K562 (cell line): ENCODE measurements around the gene FN1. TPM values are rescaled to one million over a fixed set of nuclear protein-coding genes. Genes with fewer than 3 reads are reported as not detected.

Source experiments
- ATAC-seq: fragments of 200-7000 bp; cut with Tn5 transposase; 3 replicates; pipeline ENCODE4 v1.9.1; 2020; ENCODE audit warnings: moderate library complexity
- BruUV-seq: library from RNA; stranded (reverse); fragments of 400-500 nt; replicated peaks from 2 replicates; lab custom pipeline; 2021; lab: Mats Ljungman, UMichigan
- CTCF ChIA-PET: fragments of 300-600 bp; formaldehyde crosslinking; extraction: SDS; loops from one replicate; lab custom pipeline; 2021; ENCODE audit warnings: low intra/inter-chr PET ratio; lab: Yijun Ruan, JAX
- POLR2A ChIA-PET: fragments of 300-600, 350-650 bp; sonication (Branson Sonifier 250); formaldehyde crosslinking; extraction: SDS; loops from one replicate; lab custom pipeline; 2021; ENCODE audit warnings: antibody characterized with exemption, inconsistent platforms; lab: Yijun Ruan, JAX
- DNase-seq, 4 experiments: peaks; one replicate each; pipeline versions ENCODE4 v3.0.0 to v3.0.0-alpha.2; 2011 to 2018; ENCODE audit warnings: low spot score in 3 of 4, mixed read lengths in 3 of 4; ENCODE audit errors: extremely low read depth in 1 of 4
- FAIRE-seq: peaks from 2 replicates; lab custom pipeline; 2011; peaks lifted over from hg19 to GRCh38; lab: Jason Lieb, UNC
- H2AFZ ChIP-seq: 2 replicates; pipeline ENCODE4 v1.6.0; 2011; ENCODE audit warnings: low read depth, low read length, control low read depth, inconsistent platforms
- H3K27ac ChIP-seq: fragments of 200-600 bp; 3 replicates; pipeline ENCODE4 v1.8.0; 2011; ENCODE audit warnings: low read depth, mild to moderate bottlenecking, control low read depth, inconsistent platforms, low read length, moderate library complexity, mixed read lengths; ENCODE audit errors: extremely low read depth
- H3K27me3 ChIP-seq, 2 experiments: fragments of 300-600 bp in 1 of 2; 2 replicates in 1 of 2; 3 replicates in 1 of 2; pipeline versions ENCODE4 v1.6.0 to v1.8.0; 2011; ENCODE audit warnings: inconsistent platforms in 2 of 2, low read length in 2 of 2, mild to moderate bottlenecking in 1 of 2, mixed read lengths in 1 of 2, moderate library complexity in 1 of 2; ENCODE audit not compliant: control insufficient read depth in 2 of 2, insufficient read depth in 2 of 2
- H3K36me3 ChIP-seq: fragments of 300-600 bp; 3 replicates; pipeline ENCODE4 v1.8.0; 2011; ENCODE audit warnings: mild to moderate bottlenecking, low read length, inconsistent platforms; ENCODE audit not compliant: control insufficient read depth, insufficient read depth
- H3K4me1 ChIP-seq, 2 experiments: fragments of 200-600 bp in 1 of 2; replicated peaks in 1 of 2; 2 replicates in 1 of 2; 3 replicates in 1 of 2; pipeline versions ENCODE4 v1.5.1 to v1.8.0; 2011; ENCODE audit warnings: inconsistent platforms in 2 of 2, low read length in 2 of 2, mild to moderate bottlenecking in 1 of 2, mixed read lengths in 1 of 2, moderate library complexity in 1 of 2; ENCODE audit not compliant: control insufficient read depth in 2 of 2, insufficient read depth in 2 of 2
- H3K4me2 ChIP-seq: 2 replicates; pipeline ENCODE4 v1.6.1; 2011; ENCODE audit warnings: low read length, control low read depth, inconsistent platforms, mixed read lengths; ENCODE audit not compliant: insufficient read depth
- H3K4me3 ChIP-seq: fragments of 200-600 bp; sonication (generic), shearing (Covaris generic); 2 replicates; pipeline ENCODE4 v1.5.1; 2016; ENCODE audit warnings: control low read depth, inconsistent platforms
- H3K79me2 ChIP-seq: fragments of 200-600 bp; 3 replicates; pipeline ENCODE4 v1.8.0; 2011; ENCODE audit warnings: low read length, inconsistent platforms; ENCODE audit not compliant: control insufficient read depth, insufficient read depth
- H3K9ac ChIP-seq, 2 experiments: 2 replicates each; pipeline versions ENCODE4 v1.6.0 to v1.6.1; 2011; ENCODE audit warnings: low read depth in 2 of 2, low read length in 2 of 2, control low read depth in 1 of 2, inconsistent platforms in 1 of 2, mild to moderate bottlenecking in 1 of 2, mixed read lengths in 1 of 2; ENCODE audit not compliant: insufficient read depth in 1 of 2
- H3K9me1 ChIP-seq: one replicate; pipeline ENCODE4 v1.6.0; 2011; ENCODE audit warnings: inconsistent platforms, mild to moderate bottlenecking, low read length, moderate library complexity; ENCODE audit not compliant: control insufficient read depth, insufficient read depth
- H3K9me3 ChIP-seq: replicated peaks from 2 replicates; pipeline ENCODE4 v1.5.1; 2011; ENCODE audit warnings: low read depth, low read length, inconsistent platforms; ENCODE audit not compliant: control insufficient read depth, insufficient read depth
- H4K20me1 ChIP-seq: replicated peaks from 2 replicates; pipeline ENCODE4 v1.6.1; 2011; ENCODE audit warnings: low read length, inconsistent platforms, mixed read lengths; ENCODE audit not compliant: control insufficient read depth, insufficient read depth
- BDP1 ChIP-seq: IDR thresholded peaks from 3 replicates; pipeline ENCODE4 v1.6.1; 2011; ENCODE audit not compliant: insufficient read length, insufficient read depth
- CBX2 ChIP-seq: fragments of 200-600 bp; sonication (generic); IDR thresholded peaks from one replicate; pipeline ENCODE4 v1.6.1; 2012; ENCODE audit warnings: mild to moderate bottlenecking, low read length, inconsistent platforms; ENCODE audit not compliant: insufficient read depth, poor library complexity, severe bottlenecking
- FIP1L1 ChIP-seq: fragments of 200-400 bp; formaldehyde crosslinking; IDR thresholded peaks from 2 replicates; pipeline ENCODE4 v1.6.1; 2018; ENCODE audit warnings: mild to moderate bottlenecking, low read depth, low read length; ENCODE audit not compliant: poor library complexity, severe bottlenecking
- FOXJ3 ChIP-seq: sonication (generic); formaldehyde crosslinking; IDR thresholded peaks from 2 replicates; pipeline ENCODE4 v1.4.0; 2020; ENCODE audit warnings: mild to moderate bottlenecking, missing genetic modification reagents
- KAT2B ChIP-seq: IDR thresholded peaks from one replicate; pipeline ENCODE4 v1.6.1; 2012; ENCODE audit warnings: low read depth, mild to moderate bottlenecking, control low read depth, inconsistent platforms, low read length, moderate library complexity
- MXI1 ChIP-seq: IDR thresholded peaks from 2 replicates; pipeline ENCODE4 v1.6.1; 2011; ENCODE audit warnings: low read depth, mild to moderate bottlenecking, improper control_type of control experiment, low read length
- XRCC3 ChIP-seq: fragments of 450-650 bp; IDR thresholded peaks from 2 replicates; pipeline ENCODE4 v1.6.1; 2017; ENCODE audit warnings: mild to moderate bottlenecking, moderate library complexity
- ZNF347 ChIP-seq: fragments of 450-650 bp; formaldehyde crosslinking; IDR thresholded peaks from 2 replicates; pipeline ENCODE4 v1.4.0; 2020; ENCODE audit warnings: low read depth, mild to moderate bottlenecking, moderate library complexity
- ZNF696 ChIP-seq: fragments of 250-450 bp; sonication (Bioruptor Pico); conservative IDR thresholded peaks from 2 replicates; pipeline ENCODE4 v1.4.0; 2020; ENCODE audit warnings: mild to moderate bottlenecking, moderate library complexity
- WGBS: fragments of 100-300 bp; shearing (Covaris generic); methylation state at CpG from one replicate; pipeline ENCODE4 v1.1.6; 2016; ENCODE audit warnings: low coverage, mixed read lengths; ENCODE audit not compliant: insufficient coverage; ENCODE audit errors: missing lambda C conversion rate; 5-methylcytosine and 5-hydroxymethylcytosine counted together
- in situ Hi-C: fragments of 300-500 bp; cut with MboI; formaldehyde crosslinking; loops from 4 replicates; pipeline ENCODE4 v1.15.0; 2018; ENCODE audit warnings: inconsistent platforms, mixed read lengths
- intact Hi-C: fragments of 100-400 bp; cut with micrococcal nuclease; formaldehyde crosslinking; loops from 2 replicates; pipeline ENCODE4 v1.14.2; 2022
- polyA plus RNA-seq, 8 experiments: library from polyadenylated mRNA; depleted of rRNA in 4 of 8; stranded (reverse) in 5 of 8; unstranded in 3 of 8; fragments of >200 nt; fragmentation: Nextera tagmentation in 2 of 8; fragmentation: Illumina TruSeq in 1 of 8; extraction: Ambion mirVana in 2 of 8; extraction: Trizol in 1 of 8; gene quantifications; 2 replicates each; pipeline versions ENCODE4 v1.2.1 to v1.2.3, GENCODE V29; 2011 to 2014; ENCODE audit warnings: inconsistent platforms in 1 of 8, missing spikeins in 1 of 8
- total RNA-seq, 7 experiments: library from RNA; depleted of rRNA in 6 of 7; stranded (reverse); fragments of >200 nt in 6 of 7; fragmentation: Illumina TruSeq in 2 of 7; extraction: Trizol in 2 of 7; gene quantifications; 2 replicates each; pipeline versions ENCODE4 v1.2.1 to v1.2.3, GENCODE V29; 2011 to 2021; ENCODE audit warnings: low replicate concordance in 1 of 7

Gene FN1
- total and polyA plus RNA-seq, 9 of the 15 experiments (the other 6 are each of a cell fraction or from before 2014, with no cell fraction given), result 7.4 to 19.1 (median 11.2) TPM

- Histone ChIP-seq H3K4me3 (no peak overlapping the region), H4K20me1 (no peaks in the 10 kb centered on the region), H3K36me3 (peaks cover 11% of the 10 kb centered on the region; the same call in 2 of the 3 replicates), H3K27me3 (no peaks in the 10 kb centered on the region), H3K9me3 (no peaks in the 10 kb centered on the region), H3K27ac (no peak overlapping the region), H2AFZ (no peak overlapping the region), H3K9ac (no peak overlapping the region), H3K9me1 (no peaks in the 10 kb centered on the region), H3K4me1 (no peaks in the 10 kb centered on the region), H3K4me2 (no peak overlapping the region), H3K79me2 (no peaks in the 10 kb centered on the region)
- in situ Hi-C loops, result no loop called here
- no peak for FAIRE-seq
- WGBS, result 69% methylated on average over 3 of the region's 3 CpGs
- ChIA-PET POLR2A (no interaction called here), CTCF (no interaction called here)
- intact Hi-C loops, result no loop called here
- DNase-seq, result no peak
- no peak for TF ChIP-seq BDP1
- no peak for TF ChIP-seq FIP1L1
- TF ChIP-seq ZNF696 (CRISPR knock-in tag), result no peak
- no peak for TF ChIP-seq CBX2
- no peak for TF ChIP-seq MXI1
- no peak for TF ChIP-seq FOXJ3
- no peak for TF ChIP-seq ZNF347 (CRISPR knock-in tag)
- no peak for TF ChIP-seq XRCC3
- TF ChIP-seq KAT2B, result no peak
- BruUV-seq, result no TSS peak
- ATAC-seq, result no peak
These were observed 57.8 kb downstream of the FN1 start for GRCh38 chr2:215378045-215378444.
